GM12865 (cell line): ENCODE measurements around the gene ITIH4.
A peak's percentile ranks its signal among the peaks of the same experiment; 100 is the strongest.

Experiments used
- DNase-seq: peaks from one replicate; pipeline ENCODE4 v3.0.0; 2010; ENCODE audit warnings: low read depth
- H3K4me3 ChIP-seq: 2 replicates; pipeline ENCODE4 v1.5.1; 2011; ENCODE audit warnings: mild to moderate bottlenecking, low read depth, low read length, control low read depth
- TF ChIP-seq, protein P1 (sequence below): IDR thresholded peaks from 2 replicates; pipeline ENCODE4 v1.5.1; 2011; ENCODE audit warnings: low read length, control low read depth, low read depth, inconsistent platforms; ENCODE audit not compliant: insufficient read depth; ENCODE audit errors: missing control alignments

The ITIH4 gene

GRCh38 chr3:52841211-52841980, 10.9 kb upstream of the ITIH4 start:
- TF ChIP-seq, protein P1, sequence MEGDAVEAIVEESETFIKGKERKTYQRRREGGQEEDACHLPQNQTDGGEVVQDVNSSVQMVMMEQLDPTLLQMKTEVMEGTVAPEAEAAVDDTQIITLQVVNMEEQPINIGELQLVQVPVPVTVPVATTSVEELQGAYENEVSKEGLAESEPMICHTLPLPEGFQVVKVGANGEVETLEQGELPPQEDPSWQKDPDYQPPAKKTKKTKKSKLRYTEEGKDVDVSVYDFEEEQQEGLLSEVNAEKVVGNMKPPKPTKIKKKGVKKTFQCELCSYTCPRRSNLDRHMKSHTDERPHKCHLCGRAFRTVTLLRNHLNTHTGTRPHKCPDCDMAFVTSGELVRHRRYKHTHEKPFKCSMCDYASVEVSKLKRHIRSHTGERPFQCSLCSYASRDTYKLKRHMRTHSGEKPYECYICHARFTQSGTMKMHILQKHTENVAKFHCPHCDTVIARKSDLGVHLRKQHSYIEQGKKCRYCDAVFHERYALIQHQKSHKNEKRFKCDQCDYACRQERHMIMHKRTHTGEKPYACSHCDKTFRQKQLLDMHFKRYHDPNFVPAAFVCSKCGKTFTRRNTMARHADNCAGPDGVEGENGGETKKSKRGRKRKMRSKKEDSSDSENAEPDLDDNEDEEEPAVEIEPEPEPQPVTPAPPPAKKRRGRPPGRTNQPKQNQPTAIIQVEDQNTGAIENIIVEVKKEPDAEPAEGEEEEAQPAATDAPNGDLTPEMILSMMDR = no peak
- DNase-seq = peak; percentile 15
- no peak overlapping the region for H3K4me3 ChIP-seq

DNA sequence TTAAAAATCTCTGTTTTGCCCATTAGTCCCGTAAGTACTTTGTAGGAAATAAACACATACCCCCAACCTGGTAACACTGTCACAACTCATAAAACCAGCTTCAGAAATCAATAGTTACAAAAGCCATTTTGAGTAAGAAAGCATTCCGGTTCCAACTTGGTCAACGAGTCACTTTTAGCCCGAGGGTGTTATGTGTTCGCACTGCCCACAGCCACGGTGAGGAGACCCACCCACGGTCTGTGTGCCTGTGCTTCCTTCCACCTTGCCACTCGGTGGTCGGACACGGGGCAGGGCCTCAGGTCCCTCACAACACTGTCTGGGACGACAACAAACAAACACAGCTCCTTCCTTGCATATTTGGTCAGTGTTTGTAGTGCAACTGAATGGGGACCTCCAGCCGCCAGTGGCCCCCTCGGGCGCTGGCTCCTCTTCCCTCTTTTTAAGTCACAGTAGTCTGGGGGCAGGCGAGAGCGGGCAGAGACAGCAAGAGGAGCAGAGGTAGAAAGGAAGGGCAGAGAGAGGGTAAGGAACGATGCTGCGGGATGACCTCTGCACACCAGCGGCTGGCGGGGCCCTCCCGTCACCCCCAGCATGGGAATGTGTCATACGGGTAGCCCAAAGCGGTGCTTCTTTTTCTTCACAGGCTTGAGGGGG, 9.5 kb upstream of the ITIH4 start:
- no peak overlapping the region for H3K4me3 ChIP-seq
- TF ChIP-seq, protein P1 = no peak
- no peak for DNase-seq

DNA sequence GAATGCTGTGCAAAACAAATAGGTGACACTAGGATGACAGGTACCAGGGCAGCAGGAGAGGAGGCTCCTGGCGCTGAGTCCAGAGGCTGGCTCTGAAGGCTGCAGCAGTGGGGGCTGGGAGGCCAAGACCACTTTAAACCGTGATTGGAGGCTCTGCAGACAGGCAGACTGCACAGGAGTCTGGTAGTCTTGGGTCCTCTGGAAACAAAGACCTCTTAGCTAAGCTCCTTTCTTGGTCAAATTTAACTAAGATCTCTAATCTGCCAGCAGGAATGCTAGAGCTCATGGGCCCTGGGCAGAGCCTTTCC, 8.8 kb upstream of the ITIH4 start:
- no peak for DNase-seq
- H3K4me3 ChIP-seq = no peak overlapping the region
- TF ChIP-seq, protein P1 = no peak

- no peak overlapping the region for H3K4me3 ChIP-seq
- TF ChIP-seq, protein P1 = no peak
These were observed 8.2 kb upstream of the ITIH4 start for GRCh38 chr3:52838561-52839267.

DNA sequence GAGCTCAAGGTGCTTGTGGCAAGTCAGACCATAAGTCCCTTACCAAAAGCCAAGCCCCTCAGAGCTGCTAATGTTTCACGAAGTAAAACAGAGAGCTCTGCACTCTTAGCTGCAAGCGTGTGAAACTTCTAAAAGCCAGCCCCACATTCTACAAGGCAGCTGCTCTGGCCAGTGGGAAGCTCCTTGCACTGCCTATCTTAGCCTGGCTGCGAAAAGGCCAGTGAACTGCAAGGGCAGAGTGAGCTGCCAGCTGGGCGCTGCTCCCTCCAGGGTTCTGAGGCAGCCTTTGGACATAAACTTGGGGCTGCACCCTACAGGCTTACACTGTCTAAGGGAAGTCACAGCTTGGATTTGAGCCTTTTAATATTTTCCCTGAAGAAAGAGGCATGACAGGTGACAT, 6.5 kb upstream of the ITIH4 start:
- no peak for DNase-seq
- TF ChIP-seq, protein P1 = no peak
- H3K4me3 ChIP-seq = no peak overlapping the region

More at GRCh38 chr3:52838561-52839267, 8.2 kb upstream of the ITIH4 start:
- DNase-seq = no peak

GRCh38 chr3:52836471-52836845, 6.0 kb upstream of the ITIH4 start:
- H3K4me3 ChIP-seq = no peak overlapping the region
- no peak for DNase-seq
- TF ChIP-seq, protein P1 = no peak
